B cell (primary cell): ENCODE measurements around the gene EYS. TPM values are rescaled to one million over a fixed set of nuclear protein-coding genes. Genes with fewer than 3 reads are reported as not detected.

ENCODE experiments used
- ATAC-seq: fragments of 200-7000 bp; cut with Tn5 transposase; one replicate; pipeline ENCODE4 v1.10.0; 2021; ENCODE audit warnings: low read depth, mild to moderate bottlenecking, moderate number of reproducible peaks, moderate library complexity
- CTCF ChIA-PET: fragments of 350-600 bp; sonication (Branson Sonifier 250); formaldehyde crosslinking; loops from one replicate; lab custom pipeline; 2021; ENCODE audit warnings: antibody characterized with exemption, inconsistent platforms; lab: Charles Lee
- POLR2A ChIA-PET: fragments of 350-600 bp; sonication (Branson Sonifier 250); formaldehyde crosslinking; loops from one replicate; lab custom pipeline; 2021; ENCODE audit warnings: antibody characterized with exemption; lab: Charles Lee
- DNase-seq: peaks from one replicate; pipeline ENCODE4 v3.0.0; 2013
- H2AFZ ChIP-seq: 2 replicates; pipeline ENCODE4 v1.6.1; 2012; ENCODE audit warnings: mild to moderate bottlenecking, low read depth, low read length; ENCODE audit not compliant: insufficient read depth, poor library complexity, severe bottlenecking
- H3K27ac ChIP-seq, 2 donors: 1 replicate in 1 of 2; 2 replicates in 1 of 2; pipeline ENCODE4 v1.5.1; 2012 to 2013; ENCODE audit warnings: low read length in 2 of 2, mild to moderate bottlenecking in 2 of 2, moderate library complexity in 1 of 2
- H3K27me3 ChIP-seq, 4 experiments: fragments of 200-600 bp in 1 of 4; sonication (generic) in 1 of 4; replicated peaks in 1 of 4; 1 replicate in 2 of 4; 2 replicates in 2 of 4; pipeline versions ENCODE4 v1.6.1 to v1.7.0; 2013 to 2016; ENCODE audit warnings: low read length in 3 of 4, mild to moderate bottlenecking in 2 of 4, mixed read lengths in 1 of 4, moderate library complexity in 1 of 4; ENCODE audit not compliant: insufficient read depth in 4 of 4, control insufficient read depth in 3 of 4; ENCODE audit errors: control extremely low read depth in 1 of 4
- H3K36me3 ChIP-seq, 2 experiments: replicated peaks in 1 of 2; 1 replicate in 1 of 2; 2 replicates in 1 of 2; pipeline versions ENCODE4 v1.6.1 to v1.7.1; 2013; ENCODE audit warnings: low read length in 1 of 2; ENCODE audit not compliant: insufficient read depth in 2 of 2, control insufficient read depth in 1 of 2; ENCODE audit errors: control extremely low read depth in 1 of 2, extremely low read depth in 1 of 2
- H3K4me1 ChIP-seq, 2 donors: fragments of 200-600 bp in 1 of 2; sonication (generic) in 1 of 2; 1 replicate in 1 of 2; 2 replicates in 1 of 2; pipeline versions ENCODE4 v1.5.1 to v1.6.1; 2013 to 2017; ENCODE audit warnings: low read length in 2 of 2; ENCODE audit not compliant: control insufficient read depth in 2 of 2, insufficient read depth in 2 of 2
- H3K4me2 ChIP-seq: replicated peaks from 2 replicates; pipeline ENCODE3; 2012; ENCODE audit warnings: mild to moderate bottlenecking, low read depth, low read length; ENCODE audit not compliant: poor library complexity, severe bottlenecking
- H3K4me3 ChIP-seq, 5 experiments: fragments of 200-600 bp in 1 of 5; sonication (generic) in 1 of 5; 1 replicate in 3 of 5; 2 replicates in 2 of 5; pipeline versions ENCODE4 v1.5.1 to v1.7.0; 2011 to 2016; ENCODE audit warnings: low read length in 4 of 5, mild to moderate bottlenecking in 4 of 5, low read depth in 2 of 5, control low read depth in 1 of 5, moderate library complexity in 1 of 5; ENCODE audit not compliant: insufficient read depth in 1 of 5; ENCODE audit errors: control extremely low read depth in 1 of 5, extremely low read depth in 1 of 5
- H3K79me2 ChIP-seq: fragments of 200-600 bp; sonication (generic); one replicate; pipeline ENCODE4 v1.6.0; 2016; ENCODE audit warnings: low read length; ENCODE audit not compliant: control insufficient read depth, insufficient read depth
- H3K9ac ChIP-seq: fragments of 200-600 bp; sonication (generic); 2 replicates; pipeline ENCODE4 v1.6.1; 2017; ENCODE audit warnings: mild to moderate bottlenecking, low read length, moderate library complexity
- H3K9me3 ChIP-seq, 3 donors: one replicate each; pipeline versions ENCODE4 v1.6.1 to v1.7.1; 2013; ENCODE audit warnings: low read length in 2 of 3; ENCODE audit not compliant: control insufficient read depth in 2 of 3, insufficient read depth in 1 of 3; ENCODE audit errors: control extremely low read depth in 1 of 3
- H4K20me1 ChIP-seq: 2 replicates; pipeline ENCODE4 v1.6.0; 2012; ENCODE audit warnings: mild to moderate bottlenecking, low read length; ENCODE audit not compliant: insufficient read depth, control insufficient read depth, poor library complexity, severe bottlenecking
- H3K27ac Mint-ChIP-seq: one replicate; pipeline ENCODE4 v1.8.0; 2021; ENCODE audit warnings: mixed read lengths
- H3K27me3 Mint-ChIP-seq: one replicate; pipeline ENCODE4 v1.8.0; 2021; ENCODE audit warnings: mixed read lengths
- H3K4me1 Mint-ChIP-seq: one replicate; pipeline ENCODE4 v1.8.0; 2021; ENCODE audit warnings: mixed read lengths
- H3K4me3 Mint-ChIP-seq: one replicate; pipeline ENCODE4 v1.8.0; 2021; ENCODE audit warnings: mixed read lengths
- H3K9me3 Mint-ChIP-seq: one replicate; pipeline ENCODE4 v1.8.0; 2022; ENCODE audit warnings: mixed read lengths; ENCODE audit not compliant: insufficient read depth
- EZH2 ChIP-seq: IDR thresholded peaks from 2 replicates; pipeline ENCODE4 v1.6.1; 2012; ENCODE audit warnings: borderline replicate concordance, low read depth, mild to moderate bottlenecking, moderate library complexity, low read length; ENCODE audit not compliant: insufficient read depth, poor library complexity, severe bottlenecking
- WGBS: methylation state at CpG from one replicate; pipeline ENCODE4 v1.1.5; 2013; ENCODE audit warnings: missing lambda C conversion rate; ENCODE audit not compliant: insufficient coverage; 5-methylcytosine and 5-hydroxymethylcytosine counted together
- intact Hi-C: fragments of 100-400 bp; cut with micrococcal nuclease; formaldehyde crosslinking; loops from one replicate; pipeline ENCODE4 v1.10.0; 2022
- polyA plus RNA-seq: library from polyadenylated mRNA; depleted of rRNA; stranded (reverse); fragments of >200 nt; gene quantifications from 2 replicates; pipeline ENCODE4 v1.2.3, GENCODE V29; 2012
- total RNA-seq, 2 donors: library from RNA; stranded (reverse); fragments of 120-200 nt in 1 of 2; gene quantifications; 1 replicate in 1 of 2; 2 replicates in 1 of 2; pipeline versions ENCODE4 v1.2.3 to v1.2.4, GENCODE V29; 2013 to 2022
- TF ChIP-seq, protein P1 (sequence below): fragments of 200-600 bp; IDR thresholded peaks from one replicate; pipeline ENCODE4 v1.8.0; 2022; ENCODE audit warnings: antibody characterized with exemption, mild to moderate bottlenecking

The EYS gene
- total and polyA plus RNA-seq, 2 donors (not counting 1 experiment from before 2014, with no cell fraction given) = not detected

DNA sequence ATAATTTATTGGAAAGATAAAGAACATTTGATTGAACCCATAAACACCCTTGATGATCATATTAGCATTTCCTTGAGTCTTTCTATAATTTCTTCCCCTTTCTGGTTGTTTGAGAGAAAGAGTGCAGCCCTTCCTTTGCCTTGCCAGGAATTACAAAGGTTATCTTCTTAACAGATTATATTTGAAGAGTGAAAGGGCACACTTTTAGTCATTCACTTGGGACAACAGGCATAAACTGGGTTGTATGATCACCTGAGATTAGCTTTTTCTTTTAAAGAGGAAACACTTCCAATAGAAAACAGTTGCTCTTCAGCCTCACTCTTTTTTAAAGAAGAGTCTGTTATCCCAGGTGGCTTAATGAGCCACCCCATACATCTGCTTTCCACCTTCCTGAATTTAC, 1776.2 kb downstream of the EYS start:
- TF ChIP-seq EZH2 = no peak
- TF ChIP-seq, protein P1, sequence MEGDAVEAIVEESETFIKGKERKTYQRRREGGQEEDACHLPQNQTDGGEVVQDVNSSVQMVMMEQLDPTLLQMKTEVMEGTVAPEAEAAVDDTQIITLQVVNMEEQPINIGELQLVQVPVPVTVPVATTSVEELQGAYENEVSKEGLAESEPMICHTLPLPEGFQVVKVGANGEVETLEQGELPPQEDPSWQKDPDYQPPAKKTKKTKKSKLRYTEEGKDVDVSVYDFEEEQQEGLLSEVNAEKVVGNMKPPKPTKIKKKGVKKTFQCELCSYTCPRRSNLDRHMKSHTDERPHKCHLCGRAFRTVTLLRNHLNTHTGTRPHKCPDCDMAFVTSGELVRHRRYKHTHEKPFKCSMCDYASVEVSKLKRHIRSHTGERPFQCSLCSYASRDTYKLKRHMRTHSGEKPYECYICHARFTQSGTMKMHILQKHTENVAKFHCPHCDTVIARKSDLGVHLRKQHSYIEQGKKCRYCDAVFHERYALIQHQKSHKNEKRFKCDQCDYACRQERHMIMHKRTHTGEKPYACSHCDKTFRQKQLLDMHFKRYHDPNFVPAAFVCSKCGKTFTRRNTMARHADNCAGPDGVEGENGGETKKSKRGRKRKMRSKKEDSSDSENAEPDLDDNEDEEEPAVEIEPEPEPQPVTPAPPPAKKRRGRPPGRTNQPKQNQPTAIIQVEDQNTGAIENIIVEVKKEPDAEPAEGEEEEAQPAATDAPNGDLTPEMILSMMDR = no peak
- no peaks in the 10 kb centered on the region for H3K27me3 ChIP-seq
- no peaks in the 10 kb centered on the region for H3K9me3 ChIP-seq
- no peaks in the 10 kb centered on the region for H3K36me3 ChIP-seq
- H4K20me1 ChIP-seq = no peaks in the 10 kb centered on the region
- Mint-ChIP-seq H3K27ac (no peak overlapping the region), H3K4me1 (no peaks in the 10 kb centered on the region), H3K9me3 (no peaks in the 10 kb centered on the region), H3K27me3 (no peaks in the 10 kb centered on the region), H3K4me3 (no peak overlapping the region)
- H3K4me2 ChIP-seq = no peak overlapping the region
- DNase-seq (no peak), ATAC-seq (no peak)
- H3K4me1 ChIP-seq = no peaks in the 10 kb centered on the region
- CTCF ChIA-PET = no interaction called here
- intact Hi-C loops = no loop called here
- no peak overlapping the region for H2AFZ ChIP-seq
- H3K79me2 ChIP-seq = no peaks in the 10 kb centered on the region
- POLR2A ChIA-PET = no interaction called here
- no peak overlapping the region for H3K9ac ChIP-seq
- H3K4me3 ChIP-seq = no peak overlapping the region
- H3K27ac ChIP-seq = no peak overlapping the region

DNA sequence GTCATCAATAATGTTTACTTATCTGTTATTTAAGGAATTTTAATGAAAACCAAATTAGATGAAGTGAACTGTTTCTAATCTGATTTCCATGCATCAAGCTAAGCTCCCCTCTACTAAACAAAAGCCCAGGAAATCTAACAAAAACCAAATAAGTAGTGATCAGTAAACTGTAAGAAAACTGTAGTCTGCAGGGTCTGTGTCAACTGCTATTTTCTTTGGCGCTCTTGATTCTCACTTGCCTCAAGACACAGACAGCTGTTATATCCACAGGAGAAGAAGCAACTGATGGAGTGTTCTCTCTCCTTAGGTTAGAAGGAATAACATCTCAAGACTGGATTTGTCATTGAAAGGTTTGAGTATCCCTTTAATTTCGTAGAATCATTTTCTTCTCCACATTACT, 1777.9 kb downstream of the EYS start:
- Histone ChIP-seq H3K27ac (no peak overlapping the region), H3K79me2 (no peaks in the 10 kb centered on the region), H3K4me3 (no peak overlapping the region), H3K4me1 (no peaks in the 10 kb centered on the region), H3K36me3 (no peaks in the 10 kb centered on the region), H4K20me1 (no peaks in the 10 kb centered on the region), H3K9ac (no peak overlapping the region), H2AFZ (no peak overlapping the region), H3K9me3 (no peaks in the 10 kb centered on the region), H3K27me3 (no peaks in the 10 kb centered on the region), H3K4me2 (no peak overlapping the region)
- ChIA-PET CTCF (no interaction called here), POLR2A (no interaction called here)
- WGBS = no CpG with 5 or more reads among the region's 2 CpGs
- TF ChIP-seq EZH2 = no peak
- TF ChIP-seq, protein P1 = no peak
- H3K27me3 Mint-ChIP-seq = peaks cover 4% of the 10 kb centered on the region
- ATAC-seq = no peak
- DNase-seq = no peak
- no peaks in the 10 kb centered on the region for H3K9me3 Mint-ChIP-seq
- H3K4me1 Mint-ChIP-seq = no peaks in the 10 kb centered on the region
- intact Hi-C loops = no loop called here
- H3K27ac Mint-ChIP-seq = no peak overlapping the region
- no peak overlapping the region for H3K4me3 Mint-ChIP-seq
